Ramos (cell line): ENCODE results near the gene KIF14.

Source experiments
- in situ Hi-C: fragments of 300-500 bp; cut with MboI; formaldehyde crosslinking; loops from one replicate; pipeline ENCODE4 v1.14.3; 2022; ENCODE audit warnings: low sequenced_read_pairs; ENCODE audit not compliant: unreplicated experiment

KIF14 gene, protein sequence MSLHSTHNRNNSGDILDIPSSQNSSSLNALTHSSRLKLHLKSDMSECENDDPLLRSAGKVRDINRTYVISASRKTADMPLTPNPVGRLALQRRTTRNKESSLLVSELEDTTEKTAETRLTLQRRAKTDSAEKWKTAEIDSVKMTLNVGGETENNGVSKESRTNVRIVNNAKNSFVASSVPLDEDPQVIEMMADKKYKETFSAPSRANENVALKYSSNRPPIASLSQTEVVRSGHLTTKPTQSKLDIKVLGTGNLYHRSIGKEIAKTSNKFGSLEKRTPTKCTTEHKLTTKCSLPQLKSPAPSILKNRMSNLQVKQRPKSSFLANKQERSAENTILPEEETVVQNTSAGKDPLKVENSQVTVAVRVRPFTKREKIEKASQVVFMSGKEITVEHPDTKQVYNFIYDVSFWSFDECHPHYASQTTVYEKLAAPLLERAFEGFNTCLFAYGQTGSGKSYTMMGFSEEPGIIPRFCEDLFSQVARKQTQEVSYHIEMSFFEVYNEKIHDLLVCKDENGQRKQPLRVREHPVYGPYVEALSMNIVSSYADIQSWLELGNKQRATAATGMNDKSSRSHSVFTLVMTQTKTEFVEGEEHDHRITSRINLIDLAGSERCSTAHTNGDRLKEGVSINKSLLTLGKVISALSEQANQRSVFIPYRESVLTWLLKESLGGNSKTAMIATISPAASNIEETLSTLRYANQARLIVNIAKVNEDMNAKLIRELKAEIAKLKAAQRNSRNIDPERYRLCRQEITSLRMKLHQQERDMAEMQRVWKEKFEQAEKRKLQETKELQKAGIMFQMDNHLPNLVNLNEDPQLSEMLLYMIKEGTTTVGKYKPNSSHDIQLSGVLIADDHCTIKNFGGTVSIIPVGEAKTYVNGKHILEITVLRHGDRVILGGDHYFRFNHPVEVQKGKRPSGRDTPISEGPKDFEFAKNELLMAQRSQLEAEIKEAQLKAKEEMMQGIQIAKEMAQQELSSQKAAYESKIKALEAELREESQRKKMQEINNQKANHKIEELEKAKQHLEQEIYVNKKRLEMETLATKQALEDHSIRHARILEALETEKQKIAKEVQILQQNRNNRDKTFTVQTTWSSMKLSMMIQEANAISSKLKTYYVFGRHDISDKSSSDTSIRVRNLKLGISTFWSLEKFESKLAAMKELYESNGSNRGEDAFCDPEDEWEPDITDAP (N-terminal part only)

DNA sequence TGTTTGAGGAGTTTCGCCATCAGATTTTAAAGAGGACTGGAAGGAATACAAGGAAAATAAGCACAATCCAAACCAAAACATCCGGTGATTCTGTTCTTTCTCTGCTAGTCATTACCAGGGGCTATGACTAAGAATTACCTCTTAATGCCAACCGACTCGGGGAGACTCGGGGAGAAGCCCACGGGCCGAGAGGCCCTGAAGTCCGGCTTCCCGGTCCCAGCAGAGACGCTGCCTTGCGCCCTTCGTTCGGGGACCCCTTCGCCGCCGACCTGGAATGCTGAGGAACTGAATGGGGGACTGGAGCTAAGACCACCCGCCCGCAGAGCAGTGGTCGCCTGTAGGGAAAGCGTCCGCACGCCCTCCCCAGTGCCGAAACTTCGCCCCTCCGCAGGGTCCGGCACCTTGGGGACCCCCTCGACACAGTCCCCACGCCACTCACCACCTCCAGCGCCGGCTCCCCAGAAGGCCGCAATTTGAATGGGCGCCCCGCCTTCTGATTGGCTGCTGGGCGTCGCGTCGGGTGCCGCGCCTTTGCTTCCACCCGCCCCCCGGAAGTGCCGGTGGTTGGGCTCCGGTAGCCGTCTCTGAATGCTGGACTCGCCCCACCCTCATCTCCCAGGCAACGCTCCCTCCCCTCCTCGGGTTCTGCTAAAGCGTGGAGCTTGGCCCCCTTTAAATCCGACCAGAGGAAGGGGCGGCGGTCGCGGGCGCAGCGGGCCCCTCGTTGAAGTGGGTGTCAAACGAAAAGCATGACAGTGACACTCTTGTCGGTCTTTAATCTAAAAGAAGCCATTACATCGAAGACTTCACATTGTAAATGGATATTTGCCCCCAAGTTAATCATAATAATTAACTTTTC is at the start of gene KIF14:
KIF14 (minus strand) TSS at position 479 of the 859 bp plus-strand sequence. CDS start 2,028 bp downstream, outside the sequence.
- in situ Hi-C loops: no loop called here

- in situ Hi-C loops: no loop called here
Measured at GRCh38 chr1:200669314-200670241, 49.0 kb upstream of the KIF14 start, which contains the start of gene DDX59. Gene DDX59, minus strand, starts transcription at chr1:200669907. Its CDS starts 3,167 bp downstream, at chr1:200666740.

DNA sequence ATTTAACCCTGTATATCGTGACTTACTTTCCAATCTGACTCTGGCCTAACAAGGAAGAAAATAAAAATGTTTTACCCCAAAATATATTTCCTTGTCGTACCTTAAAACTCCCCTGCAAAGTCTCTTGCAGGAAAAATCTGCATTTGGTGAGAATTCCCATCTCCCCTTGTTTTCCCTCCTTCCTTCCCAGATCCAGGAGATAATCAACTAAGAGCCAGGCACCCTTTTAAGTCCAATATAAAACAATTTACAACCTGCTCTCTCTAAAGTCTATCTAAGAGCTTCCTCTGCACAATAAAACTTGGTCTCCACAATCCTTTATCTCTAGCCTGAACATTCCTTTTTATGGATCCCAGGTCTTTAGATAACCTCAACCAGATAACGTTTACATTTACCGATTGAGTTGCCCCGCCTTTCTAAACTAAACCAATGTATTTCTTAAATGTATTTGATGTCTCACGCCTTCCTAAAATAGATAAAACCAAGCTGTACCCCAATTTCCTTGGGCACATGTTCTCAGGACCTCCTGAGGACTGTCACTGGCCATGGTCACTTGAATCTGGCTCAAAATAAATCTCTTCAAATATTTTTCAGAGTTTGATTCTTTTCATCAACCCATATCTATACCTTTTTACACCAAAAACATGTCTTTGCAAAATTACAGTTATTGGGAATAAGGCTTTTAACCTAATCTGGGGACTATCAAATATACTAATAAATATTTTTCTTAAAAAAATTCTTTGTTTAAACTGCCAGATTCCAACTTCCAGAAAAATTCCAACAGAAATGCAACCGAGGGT is 48.2 kb upstream of the KIF14 start:
- in situ Hi-C loops: no loop called here

- in situ Hi-C loops: no loop called here
Measured at GRCh38 chr1:200666309-200666708, 45.8 kb upstream of the KIF14 start.

GRCh38 chr1:200665861-200666260 is 45.3 kb upstream of the KIF14 start:
- in situ Hi-C loops: no loop called here

DNA sequence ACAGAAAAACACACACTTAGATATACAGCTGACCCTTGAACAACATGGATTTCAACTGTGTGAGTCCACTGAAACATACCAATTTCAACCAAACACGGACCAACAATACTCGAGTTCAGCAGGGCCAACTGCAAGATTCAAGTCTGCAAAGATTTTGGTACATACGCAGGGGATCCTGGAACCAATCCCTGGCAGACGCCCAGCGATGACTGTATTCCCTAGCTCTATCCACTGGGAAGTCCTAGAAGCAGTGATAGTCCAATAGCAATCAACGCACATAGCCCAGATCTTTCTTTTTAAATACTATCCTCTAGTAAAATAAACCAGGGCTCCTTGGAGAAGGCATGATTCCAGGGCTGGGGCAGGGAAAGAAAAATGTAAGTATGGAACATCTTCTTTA is 40.2 kb upstream of the KIF14 start:
- in situ Hi-C loops: no loop called here

DNA sequence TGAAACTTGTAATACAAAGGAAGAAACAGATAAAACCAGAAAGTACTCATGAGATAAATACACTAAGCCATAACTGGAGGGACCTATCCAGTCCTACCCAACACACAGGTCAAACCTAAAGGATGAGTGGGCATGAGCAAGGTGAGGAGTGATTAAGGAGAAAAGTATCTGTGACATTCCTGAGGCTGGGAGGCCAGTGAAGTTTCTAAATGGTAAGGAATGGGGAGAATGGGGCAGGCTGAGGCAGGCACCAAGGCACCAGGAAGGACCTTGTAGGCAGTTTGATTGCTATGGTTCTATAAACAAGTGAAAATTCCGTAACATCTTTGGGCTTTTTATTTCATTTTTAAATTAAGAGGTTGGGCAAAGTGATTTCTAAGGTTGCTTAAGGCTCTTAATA is 38.7 kb upstream of the KIF14 start:
- in situ Hi-C loops: no loop called here

GRCh38 chr1:200658037-200658818 is 37.7 kb upstream of the KIF14 start:
- in situ Hi-C loops: no loop called here

GRCh38 chr1:200654660-200655059 is 34.1 kb upstream of the KIF14 start:
- in situ Hi-C loops: no loop called here

GRCh38 chr1:200653022-200653462 is 32.5 kb upstream of the KIF14 start:
- in situ Hi-C loops: no loop called here

DNA sequence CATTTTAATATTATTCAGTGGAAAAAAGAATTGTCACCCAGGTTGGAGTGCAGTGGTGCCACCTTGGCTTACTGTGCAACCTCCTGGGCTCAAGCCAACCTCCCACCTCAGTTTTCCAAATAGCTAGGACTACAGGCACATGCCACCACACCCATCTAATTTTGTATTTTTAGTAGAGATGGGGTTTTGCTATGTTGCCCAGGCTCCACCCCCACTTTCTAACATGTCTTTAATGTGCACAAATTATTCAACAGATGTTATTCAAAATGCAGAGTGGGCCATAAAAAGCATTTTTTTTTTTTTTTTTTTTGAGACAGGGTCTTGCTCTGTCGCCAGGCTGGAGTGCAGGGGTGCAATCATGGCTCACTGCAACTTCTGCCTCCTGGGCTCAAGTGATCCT is 31.8 kb upstream of the KIF14 start:
- in situ Hi-C loops: no loop called here

DNA sequence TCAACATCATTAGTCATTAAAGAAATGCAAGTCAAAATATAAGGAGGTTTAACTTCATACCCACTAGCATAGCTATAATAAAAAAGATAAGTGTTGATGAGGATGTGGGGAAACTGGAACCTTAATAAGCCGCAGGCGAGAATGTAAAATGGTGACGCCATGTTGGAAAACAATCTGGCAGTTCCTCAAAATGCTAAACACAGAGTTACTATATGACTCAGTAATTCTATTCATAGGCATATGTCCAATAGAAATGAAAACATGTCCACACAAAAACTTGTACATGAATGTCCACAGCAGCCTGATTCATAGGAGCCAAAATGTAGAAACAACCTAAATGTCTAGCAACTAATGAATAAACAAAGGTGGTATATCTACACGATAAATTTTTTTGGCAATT is 26.0 kb upstream of the KIF14 start:
- in situ Hi-C loops: no loop called here

DNA sequence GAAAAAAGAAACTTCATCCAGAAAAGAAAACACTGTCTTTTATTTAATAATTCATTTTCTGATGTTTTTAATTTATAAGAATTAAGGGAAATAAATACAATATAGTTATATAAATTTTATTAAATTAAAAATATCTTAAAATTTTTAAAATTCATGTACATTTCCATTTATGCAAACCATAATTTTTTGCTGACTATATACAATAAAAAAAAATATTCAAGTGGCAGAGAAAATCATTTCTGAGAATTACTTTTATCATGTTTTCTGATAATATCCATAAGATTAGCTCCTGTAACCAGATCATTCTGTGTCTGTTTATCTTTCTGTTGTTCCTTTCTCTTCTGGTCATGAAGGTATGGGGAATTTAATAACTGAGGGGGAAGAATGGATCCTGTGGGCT is 23.5 kb upstream of the KIF14 start:
- in situ Hi-C loops: no loop called here

GRCh38 chr1:200642481-200642880 is 21.9 kb upstream of the KIF14 start:
- in situ Hi-C loops: no loop called here

DNA sequence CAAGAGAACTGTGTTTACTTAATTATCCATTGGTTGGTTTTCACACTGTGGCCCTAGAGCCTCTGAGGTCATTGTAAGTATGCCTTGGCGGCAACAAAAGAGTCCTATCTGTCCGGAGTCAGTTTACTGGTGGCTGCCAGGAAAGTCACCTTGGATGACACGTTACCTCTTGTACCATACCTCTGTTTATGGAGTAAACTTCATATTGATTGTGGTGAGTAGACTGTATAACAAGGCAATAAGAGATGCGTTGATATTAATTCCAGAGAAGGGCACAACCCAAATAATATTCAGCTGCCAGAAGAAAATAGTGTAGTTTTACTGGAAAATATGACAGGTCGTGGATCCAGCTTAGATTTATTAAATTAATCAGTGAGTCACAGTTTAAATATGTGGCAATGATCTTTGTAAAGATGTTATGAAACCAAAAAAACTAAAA is 20.4 kb upstream of the KIF14 start:
- in situ Hi-C loops: no loop called here

GRCh38 chr1:200640373-200640962 is 19.9 kb upstream of the KIF14 start:
- in situ Hi-C loops: no loop called here
